Sigmoid colon (tissue), 7 donors: ENCODE data around the gene PCSK2. TPM values are rescaled to one million over a fixed set of nuclear protein-coding genes. Genes with fewer than 3 reads are reported as not detected.

Experiments used
- DNase-seq: peaks from one replicate; pipeline ENCODE4 v3.0.0-alpha.2; 2019
- H3K27ac ChIP-seq, 4 donors: fragments of 200-600 bp; sonication (generic); one replicate each; pipeline ENCODE4 v1.5.1; 2016 to 2019; ENCODE audit warnings: mild to moderate bottlenecking in 1 of 4
- H3K27me3 ChIP-seq, 3 donors: fragments of 200-600 bp; sonication (generic); one replicate each; pipeline ENCODE4 v1.5.1; 2019; ENCODE audit warnings: mild to moderate bottlenecking in 1 of 3
- H3K36me3 ChIP-seq, 4 donors: fragments of 200-600 bp; sonication (generic); one replicate each; pipeline ENCODE4 v1.5.1; 2016 to 2019
- H3K4me1 ChIP-seq, 4 donors: fragments of 200-600 bp; sonication (generic); one replicate each; pipeline ENCODE4 v1.5.1; 2017 to 2019
- H3K4me3 ChIP-seq, 4 donors: fragments of 200-600 bp; sonication (generic); one replicate each; pipeline ENCODE4 v1.5.1; 2017 to 2019; ENCODE audit warnings: mild to moderate bottlenecking in 2 of 4, moderate library complexity in 1 of 4
- H3K9me3 ChIP-seq, 4 donors: fragments of 200-600 bp in 3 of 4; sonication (generic) in 3 of 4; one replicate each; pipeline versions ENCODE4 v1.5.1 to v1.6.1; 2013 to 2019
- CTCF ChIP-seq, 4 experiments: fragments of 450-650 bp in 3 of 4; fragments of 200-600 bp in 1 of 4; IDR thresholded peaks; one replicate each; pipeline ENCODE4 v1.5.1; 2016 to 2019; ENCODE audit warnings: antibody characterized with exemption in 4 of 4, mild to moderate bottlenecking in 3 of 4, moderate library complexity in 2 of 4
- EP300 ChIP-seq, 4 donors: sonication (generic); formaldehyde crosslinking; IDR thresholded peaks; one replicate each; pipeline ENCODE4 v1.6.1; 2017; ENCODE audit warnings: antibody characterized with exemption in 4 of 4
- POLR2A ChIP-seq, 2 donors: fragments of 450-650 bp; IDR thresholded peaks; one replicate each; pipeline ENCODE4 v1.6.1; 2016; ENCODE audit warnings: antibody characterized with exemption in 2 of 2, mild to moderate bottlenecking in 2 of 2, moderate library complexity in 2 of 2
- POLR2AphosphoS5 ChIP-seq, 4 donors: sonication (generic); formaldehyde crosslinking; IDR thresholded peaks; one replicate each; pipeline ENCODE4 v1.6.1; 2017; ENCODE audit warnings: antibody characterized with exemption in 4 of 4
- WGBS, 2 donors: extraction: QIAGEN DNeasy Blood & Tissue Kit; methylation state at CpG; one replicate each; pipeline ENCODE4 v1.1.7; 2013; 5-methylcytosine and 5-hydroxymethylcytosine counted together
- intact Hi-C: fragments of 100-400 bp; cut with DNase I; formaldehyde crosslinking; loops from one replicate; pipeline ENCODE4 v1.15.1; 2023
- polyA plus RNA-seq, 3 donors: library from polyadenylated mRNA; stranded (reverse); fragments of 200-250 nt; gene quantifications; one replicate each; pipeline ENCODE4 v1.2.3, GENCODE V29; 2013
- total RNA-seq, 4 donors: library from RNA; depleted of rRNA; stranded (reverse); fragments of >200 nt; gene quantifications; one replicate each; pipeline ENCODE4 v1.1.0, GENCODE V29; 2016
- donor health status: healthy with polysubstance abuse.
- donor health status: Bipolar disorder and iron deficiency.
- donor health status: healthy.

PCSK2 gene
- total and polyA plus RNA-seq, 7 donors, result 0.54 to 5.4 (median 2.4) TPM; not detected in 1

DNA sequence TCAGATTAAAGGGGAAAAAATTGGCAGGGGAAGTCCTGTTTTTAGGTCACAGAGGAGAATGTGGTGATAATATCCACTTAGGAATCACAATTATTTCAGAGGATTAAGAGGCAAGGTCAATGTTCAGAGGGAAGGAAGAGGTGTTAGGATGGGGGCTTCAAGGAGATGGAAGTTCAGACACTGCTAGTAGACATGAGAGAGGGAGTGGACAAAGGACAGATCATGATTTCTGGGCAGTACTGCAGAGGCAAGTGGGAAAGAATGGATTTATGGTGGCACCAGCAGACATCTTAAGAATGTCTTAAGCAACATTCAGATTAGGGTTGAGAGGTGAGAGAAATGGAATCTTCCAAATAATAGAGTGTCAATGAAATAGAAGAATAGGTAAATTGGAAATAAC, 9.9 kb downstream of the PCSK2 start:
- Histone ChIP-seq H3K36me3 (no peaks in the 10 kb centered on the region), H3K4me1 (peaks cover 0 to 3% (median 0%) of the 10 kb centered on the region in 4 donors), H3K27ac (no peak overlapping the region), H3K9me3 (no peaks in the 10 kb centered on the region), H3K27me3 (no peaks in the 10 kb centered on the region), H3K4me3 (no peak overlapping the region)
- DNase-seq, result no peak
- TF ChIP-seq CTCF (IDR thresholded peaks at IDR 0.05) (no peak), EP300 (IDR thresholded peaks at IDR 0.05) (no peak), POLR2A (IDR thresholded peaks at IDR 0.05) (no peak), POLR2AphosphoS5 (IDR thresholded peaks at IDR 0.05) (no peak)
- intact Hi-C loops, result no loop called here

- intact Hi-C loops, result no loop called here
- Histone ChIP-seq H3K9me3 (no peaks in the 10 kb centered on the region), H3K27ac (no peak overlapping the region), H3K4me3 (no peak overlapping the region), H3K27me3 (no peaks in the 10 kb centered on the region), H3K36me3 (no peaks in the 10 kb centered on the region), H3K4me1 (no peaks in the 10 kb centered on the region)
- 86% methylated on average over 3 of the region's 3 CpGs for WGBS, 2 donors
- TF ChIP-seq CTCF (IDR thresholded peaks at IDR 0.05), result no peak
- no peak for TF ChIP-seq POLR2A (IDR thresholded peaks at IDR 0.05)
- TF ChIP-seq EP300 (IDR thresholded peaks at IDR 0.05), result no peak
- no peak for TF ChIP-seq POLR2AphosphoS5 (IDR thresholded peaks at IDR 0.05)
- no peak for DNase-seq
These were observed 21.4 kb downstream of the PCSK2 start for GRCh38 chr20:17248224-17248623.

DNA sequence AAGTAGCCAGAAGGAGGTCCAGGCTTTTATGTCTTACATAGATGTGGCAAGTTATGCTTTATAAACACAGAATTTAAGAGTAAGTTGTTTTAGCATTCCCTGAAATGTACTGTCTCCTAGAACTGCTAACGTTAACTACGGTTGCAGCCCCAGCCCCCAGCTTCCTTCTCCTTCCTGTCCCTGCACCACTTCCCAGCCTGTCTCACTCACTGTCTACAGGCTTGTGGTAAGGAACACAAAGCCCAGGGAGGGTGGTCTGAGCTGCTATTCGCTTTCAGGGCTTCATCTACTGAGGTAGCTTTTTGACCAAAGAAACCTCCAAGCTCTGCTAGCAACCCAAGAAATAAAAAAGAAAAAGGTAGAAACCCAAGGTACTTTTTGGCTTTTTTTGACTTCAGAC, 35.9 kb downstream of the PCSK2 start:
- Histone ChIP-seq H3K4me3 (no peak overlapping the region), H3K9me3 (no peaks in the 10 kb centered on the region), H3K27me3 (no peaks in the 10 kb centered on the region), H3K36me3 (no peaks in the 10 kb centered on the region), H3K27ac (no peak overlapping the region), H3K4me1 (no peaks in the 10 kb centered on the region)
- TF ChIP-seq POLR2A (IDR thresholded peaks at IDR 0.05), result no peak
- no peak for TF ChIP-seq POLR2AphosphoS5 (IDR thresholded peaks at IDR 0.05)
- no peak for TF ChIP-seq EP300 (IDR thresholded peaks at IDR 0.05)
- TF ChIP-seq CTCF (IDR thresholded peaks at IDR 0.05), result no peak
- DNase-seq, result no peak
- intact Hi-C loops, result no loop called here
- WGBS, 2 donors, result 13 to 34% methylated on average over 3 of the region's 3 CpGs

DNA sequence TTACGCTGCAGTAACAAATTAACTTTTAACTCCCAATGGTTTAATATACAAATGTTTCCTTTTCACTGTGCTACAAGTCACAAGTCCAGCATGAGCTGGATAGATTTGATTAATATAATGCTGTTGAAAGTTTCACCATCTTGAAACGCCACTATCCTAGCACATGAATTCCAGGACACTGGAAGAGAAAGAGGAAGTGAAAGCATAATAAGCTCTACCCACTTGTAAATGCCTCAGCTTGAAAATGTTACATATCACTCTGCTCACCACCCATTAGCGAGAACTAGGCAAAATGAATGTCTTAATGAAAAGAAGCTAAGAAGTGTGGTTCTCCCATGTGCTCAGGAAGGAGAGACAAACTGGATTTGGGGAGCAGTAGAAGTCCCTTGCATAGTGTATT, 46.9 kb downstream of the PCSK2 start:
- H3K4me1 ChIP-seq, result no peaks in the 10 kb centered on the region
- intact Hi-C loops, result no loop called here
- H3K4me3 ChIP-seq, result no peak overlapping the region
- H3K27ac ChIP-seq, result no peak overlapping the region
- H3K36me3 ChIP-seq, result no peaks in the 10 kb centered on the region
- H3K9me3 ChIP-seq, result no peaks in the 10 kb centered on the region
- DNase-seq, result no peak
- no peaks in the 10 kb centered on the region for H3K27me3 ChIP-seq
- WGBS, 2 donors, result 80 to 88% methylated on average over 3 of the region's 3 CpGs
- TF ChIP-seq CTCF (IDR thresholded peaks at IDR 0.05) (no peak), EP300 (IDR thresholded peaks at IDR 0.05) (no peak), POLR2A (IDR thresholded peaks at IDR 0.05) (no peak), POLR2AphosphoS5 (IDR thresholded peaks at IDR 0.05) (no peak)

GRCh38 chr20:17276101-17276500, 49.3 kb downstream of the PCSK2 start:
- TF ChIP-seq EP300 (IDR thresholded peaks at IDR 0.05) (no peak), CTCF (IDR thresholded peaks at IDR 0.05) (no peak), POLR2A (IDR thresholded peaks at IDR 0.05) (no peak), POLR2AphosphoS5 (IDR thresholded peaks at IDR 0.05) (no peak)
- H3K36me3 ChIP-seq, result no peaks in the 10 kb centered on the region
- intact Hi-C loops, result no loop called here
- H3K27me3 ChIP-seq, result no peaks in the 10 kb centered on the region
- H3K9me3 ChIP-seq, result no peaks in the 10 kb centered on the region
- no peaks in the 10 kb centered on the region for H3K4me1 ChIP-seq
- no peak for DNase-seq
- no peak overlapping the region for H3K4me3 ChIP-seq
- no peak overlapping the region for H3K27ac ChIP-seq
